Measurements from ENCODE around the gene ZBTB48. TPM values are rescaled to one million over a fixed set of nuclear protein-coding genes. Genes with fewer than 3 reads are reported as not detected.
"Not testable (repeated sequence)": the region's sequence is repeated elsewhere in the genome, so short reads cannot be mapped to it uniquely, and the experiment has no call there.

Gene ZBTB48
- total RNA-seq, 2 experiments from 2014 or later = 23.2 to 26.0 TPM

- ChIA-PET CTCF (interaction anchor here (0.6 to 1.0 kb wide), 2 partner anchors 37 to 54 kb away, joined by 3 to 4 read pairs; no protein-coding TSS in a partner anchor), POLR2A (interaction anchor here (0.6 kb wide), 1 partner anchor 12 kb away, joined by 3 read pairs; no protein-coding TSS in a partner anchor)
Measured at GRCh38 chr1:6592865-6593593, 13.2 kb downstream of the ZBTB48 start.

DNA sequence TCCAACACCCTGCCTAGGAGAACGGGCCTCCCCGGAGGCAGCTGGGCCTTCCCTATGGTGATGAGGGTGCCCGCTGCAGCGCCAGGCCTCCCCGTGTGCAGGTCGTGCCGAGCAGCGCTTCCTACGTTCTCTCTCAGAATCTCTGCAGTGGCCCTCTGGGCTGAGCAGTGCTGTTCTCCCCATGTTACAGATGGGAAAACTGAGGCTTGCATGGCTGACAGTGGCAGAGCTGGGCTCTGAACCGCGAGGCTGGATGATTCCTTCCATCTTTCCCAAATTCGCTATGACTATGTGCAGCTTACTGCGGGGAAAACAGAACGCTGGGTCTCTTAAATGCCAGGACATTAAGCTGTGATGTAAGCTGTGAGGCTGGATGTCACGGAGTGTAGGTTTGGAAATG, 14.0 kb downstream of the ZBTB48 start:
- CTCF ChIA-PET = no interaction called here

More at GRCh38 chr1:6592865-6593593, 13.2 kb downstream of the ZBTB48 start:
- H3K4me3 Mint-ChIP-seq = no peak overlapping the region
- H3K27me3 Mint-ChIP-seq = no peaks in the 10 kb centered on the region
- no peak for ATAC-seq
- peaks cover 20% of the 10 kb centered on the region for H3K4me1 Mint-ChIP-seq
- DNase-seq = no peak
- no peaks in the 10 kb centered on the region for H3K9me3 Mint-ChIP-seq (ENCODE audit: low read depth)
- intact Hi-C loops (cut with DNase I, micrococcal nuclease) = no loop called here
- peaks cover 34% of the 10 kb centered on the region for H3K36me3 Mint-ChIP-seq (ENCODE audit: low read depth)
- no peak overlapping the region for H3K27ac Mint-ChIP-seq

DNA sequence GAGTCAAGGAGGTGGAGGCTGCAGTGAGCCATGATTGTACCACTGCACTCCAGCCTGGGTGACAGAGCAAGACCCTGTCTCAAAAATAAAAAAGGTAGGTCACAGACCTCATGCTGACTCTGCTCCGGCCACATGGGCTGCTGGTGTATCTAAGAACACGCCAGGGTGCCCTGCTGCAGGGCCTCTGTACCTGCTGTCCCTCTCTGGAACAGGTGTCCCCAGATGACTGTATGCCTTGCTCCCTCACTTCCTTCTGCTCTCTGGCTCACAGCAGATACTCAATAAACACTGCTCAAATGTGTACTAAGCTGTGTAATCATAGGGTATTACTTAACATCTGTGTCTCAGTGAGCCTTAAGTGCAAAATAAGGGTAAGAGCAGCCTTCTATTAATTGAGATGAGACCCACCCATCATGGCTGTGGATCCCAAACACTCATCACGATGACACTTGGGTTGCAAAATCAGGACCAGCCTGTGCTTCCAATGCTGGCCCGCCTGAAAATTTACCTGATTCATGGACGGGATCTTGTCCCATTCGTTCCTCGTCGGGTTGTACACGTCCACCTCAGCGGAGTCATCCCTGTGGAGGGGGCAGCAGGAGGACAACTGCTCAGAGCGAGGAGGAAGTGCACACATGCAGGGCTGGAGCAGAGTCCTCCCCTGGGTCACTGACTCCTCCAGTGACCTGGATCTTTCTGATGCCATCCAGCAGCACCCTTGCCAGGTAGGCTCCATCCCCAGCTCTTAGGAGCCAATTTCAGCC, 15.4 kb downstream of the ZBTB48 start:
- ChIA-PET CTCF (interaction anchor here (1.1 kb wide), 1 partner anchor 156 kb away, joined by 3 read pairs; no protein-coding TSS in a partner anchor), POLR2A (interaction anchor here (1.3 kb wide), 1 partner anchor 15 kb away, joined by 3 read pairs; the partner anchor contains the start of gene ZBTB48)
- intact Hi-C loops (cut with DNase I, micrococcal nuclease) = no loop called here
- Mint-ChIP-seq H3K4me1 (peaks cover 35% of the 10 kb centered on the region), H3K36me3 (ENCODE audit: low read depth) (peaks cover 41% of the 10 kb centered on the region), H3K9me3 (ENCODE audit: low read depth) (no peaks in the 10 kb centered on the region), H3K4me3 (no peak overlapping the region), H3K27me3 (no peaks in the 10 kb centered on the region), H3K27ac (no peak overlapping the region)
- ATAC-seq = no peak
- no peak for DNase-seq

More for the DNA sequence above, 14.0 kb downstream of the ZBTB48 start:
- Mint-ChIP-seq H3K27me3 (no peaks in the 10 kb centered on the region), H3K4me3 (no peak overlapping the region), H3K36me3 (ENCODE audit: low read depth) (peaks cover 34% of the 10 kb centered on the region), H3K27ac (no peak overlapping the region), H3K9me3 (ENCODE audit: low read depth) (no peaks in the 10 kb centered on the region), H3K4me1 (peaks cover 24% of the 10 kb centered on the region)
- intact Hi-C loops (cut with DNase I, micrococcal nuclease) = no loop called here
- POLR2A ChIA-PET = no interaction called here
- ATAC-seq = no peak
- DNase-seq = no peak

DNA sequence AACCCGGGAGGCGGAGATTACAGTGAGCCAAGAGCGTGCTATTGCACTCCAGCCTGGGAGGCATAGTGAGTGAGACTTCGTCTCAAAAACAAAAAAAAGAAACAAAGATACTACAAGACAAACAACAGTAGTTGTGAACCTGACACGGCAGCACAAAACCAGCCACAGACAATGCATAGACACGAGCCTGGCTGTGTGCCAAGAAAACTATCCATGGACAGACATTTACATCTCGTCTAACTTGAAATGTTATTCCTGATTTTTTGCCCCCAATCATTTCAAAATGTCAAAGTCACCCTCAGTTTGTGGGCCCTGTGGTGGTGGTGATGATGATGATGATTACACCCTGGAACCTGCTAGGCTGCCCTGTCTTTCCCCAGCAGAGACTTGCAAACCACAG, 16.6 kb downstream of the ZBTB48 start:
- no peak for ATAC-seq
- no peaks in the 10 kb centered on the region for H3K27me3 Mint-ChIP-seq

DNA sequence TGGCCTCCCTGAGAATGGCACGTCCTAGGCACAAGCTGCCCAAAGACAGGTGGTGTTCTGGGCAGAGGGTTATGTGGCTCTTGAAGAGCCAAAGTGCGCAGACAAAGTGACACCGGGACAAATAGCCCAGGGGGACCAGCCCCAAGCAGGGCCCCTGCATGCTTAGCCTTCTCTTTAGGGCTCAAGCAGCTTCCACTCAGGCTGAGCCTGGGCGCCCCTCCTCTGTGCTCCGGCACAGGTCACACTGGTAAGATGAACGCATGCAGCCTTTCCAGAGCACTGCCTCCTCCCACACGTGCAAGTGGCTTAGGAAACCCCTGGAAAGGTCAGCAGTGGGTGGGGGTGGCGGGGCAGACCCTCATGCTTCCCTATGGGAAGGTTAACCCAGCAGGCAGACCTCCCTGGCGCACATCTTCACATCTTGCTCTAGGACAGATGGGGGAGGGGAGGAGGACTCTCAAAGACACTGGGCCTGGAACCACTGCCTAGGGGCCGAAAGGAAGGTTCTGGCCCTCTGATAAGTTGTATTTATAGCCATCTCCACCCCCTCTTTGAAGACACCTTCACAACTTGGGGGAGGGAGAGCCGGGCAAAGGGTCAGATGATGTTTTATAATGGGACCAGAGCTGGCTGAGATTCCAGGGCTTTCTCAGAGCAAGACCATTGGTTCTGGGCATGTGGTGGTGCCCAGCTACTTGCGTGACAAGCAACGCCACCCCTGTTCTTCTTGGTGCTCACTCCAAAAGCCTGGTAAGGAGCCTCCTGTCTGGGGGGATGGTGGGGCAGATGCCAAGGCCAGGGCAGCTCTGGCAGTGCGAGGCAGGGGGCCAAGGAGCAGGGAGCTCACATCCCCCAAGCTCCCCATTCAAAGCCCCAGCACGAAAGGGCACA, 17.3 kb downstream of the ZBTB48 start:
- no peaks in the 10 kb centered on the region for H3K9me3 Mint-ChIP-seq (ENCODE audit: low read depth)
- intact Hi-C loops (cut with DNase I, micrococcal nuclease) = no loop called here
- no peak for ATAC-seq
- ChIA-PET POLR2A (no interaction called here), CTCF (interaction anchor here (0.5 to 1.1 kb wide), 3 partner anchors 16 to 912 kb away, joined by 3 read pairs; no protein-coding TSS in a partner anchor)
- H3K4me3 Mint-ChIP-seq = no peak overlapping the region
- DNase-seq = no peak
- peaks cover 45% of the 10 kb centered on the region for H3K36me3 Mint-ChIP-seq (ENCODE audit: low read depth)
- H3K27ac Mint-ChIP-seq = no peak overlapping the region
- H3K4me1 Mint-ChIP-seq = peaks cover 36% of the 10 kb centered on the region
- no peaks in the 10 kb centered on the region for H3K27me3 Mint-ChIP-seq

More for the DNA sequence above, 16.6 kb downstream of the ZBTB48 start:
- H3K27ac Mint-ChIP-seq = no peak overlapping the region
- ChIA-PET POLR2A (no interaction called here), CTCF (no interaction called here)
- peaks cover 36% of the 10 kb centered on the region for H3K4me1 Mint-ChIP-seq
- intact Hi-C loops (cut with DNase I, micrococcal nuclease) = no loop called here
- no peak overlapping the region for H3K4me3 Mint-ChIP-seq
- no peak for DNase-seq
- H3K9me3 Mint-ChIP-seq (ENCODE audit: low read depth) = no peaks in the 10 kb centered on the region
- peaks cover 45% of the 10 kb centered on the region for H3K36me3 Mint-ChIP-seq (ENCODE audit: low read depth)

GRCh38 chr1:6597777-6598131, 18.0 kb downstream of the ZBTB48 start:
- ATAC-seq (no peak), DNase-seq (no peak)
- peaks cover 34% of the 10 kb centered on the region for H3K4me1 Mint-ChIP-seq
- H3K9me3 Mint-ChIP-seq (ENCODE audit: low read depth) = no peaks in the 10 kb centered on the region
- peaks cover 45% of the 10 kb centered on the region for H3K36me3 Mint-ChIP-seq (ENCODE audit: low read depth)
- H3K27me3 Mint-ChIP-seq = no peaks in the 10 kb centered on the region
- no peak overlapping the region for H3K27ac Mint-ChIP-seq
- H3K4me3 Mint-ChIP-seq = no peak overlapping the region
- intact Hi-C loops (cut with DNase I, micrococcal nuclease) = no loop called here
- ChIA-PET POLR2A (no interaction called here), CTCF (interaction anchor here (0.7 to 1.1 kb wide), 2 partner anchors 16 to 23 kb away, joined by 3 read pairs; no protein-coding TSS in a partner anchor)

DNA sequence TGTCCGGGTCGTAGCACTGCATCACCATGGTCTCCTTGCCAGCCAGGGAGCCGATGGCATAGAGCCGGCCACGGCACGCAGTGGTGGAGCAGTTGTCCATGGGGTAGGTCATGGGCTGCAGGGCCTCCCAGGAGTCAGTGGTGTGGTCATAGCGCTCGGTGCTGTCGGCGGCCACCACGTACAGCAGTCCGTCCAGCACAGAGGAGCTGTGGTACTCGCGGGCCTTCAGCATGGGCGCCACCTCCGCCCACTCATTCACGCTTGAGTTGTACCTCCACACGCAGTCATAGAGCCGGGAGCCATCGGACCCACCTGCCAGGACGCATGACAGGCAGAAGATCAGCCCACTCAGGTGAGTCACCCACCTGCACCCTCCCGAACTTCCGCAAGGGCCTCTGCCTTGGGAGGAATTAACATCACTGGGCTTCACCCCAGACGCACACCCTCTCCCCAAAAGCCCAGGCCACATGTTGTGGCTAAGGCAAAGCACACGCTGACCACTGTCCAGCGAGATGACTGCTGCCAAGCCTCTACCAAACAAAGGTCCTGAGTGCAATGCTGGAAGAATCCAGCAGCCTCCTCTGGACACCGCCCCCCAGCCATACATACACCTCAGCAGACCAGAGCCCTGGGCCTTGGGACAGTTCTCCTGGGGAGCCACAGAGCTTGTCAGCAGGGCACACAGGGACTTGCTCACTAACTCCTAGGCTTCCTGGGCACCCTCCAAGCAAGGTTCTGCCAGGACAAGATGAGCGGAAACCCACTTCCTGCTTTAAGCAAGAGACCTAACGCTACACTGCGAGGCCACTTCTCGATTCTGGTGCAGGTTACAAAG, 19.6 kb downstream of the ZBTB48 start:
- CTCF ChIA-PET = interaction anchor here (1.2 to 3.6 kb wide), 6 partner anchors 15 to 159 kb away, joined by 4 to 14 read pairs (median 8); partner anchors contain the start of gene THAP3
- DNase-seq (peak; percentile 78), ATAC-seq (no peak)
- H3K27ac Mint-ChIP-seq = peak overlapping the region; percentile 92
- no peaks in the 10 kb centered on the region for H3K27me3 Mint-ChIP-seq
- H3K4me1 Mint-ChIP-seq = peaks cover 44% of the 10 kb centered on the region
- intact Hi-C loops (cut with DNase I, micrococcal nuclease) = no loop called here
- H3K36me3 Mint-ChIP-seq (ENCODE audit: low read depth) = peaks cover 40% of the 10 kb centered on the region
- H3K9me3 Mint-ChIP-seq (ENCODE audit: low read depth) = no peaks in the 10 kb centered on the region
- peak overlapping the region; percentile 97 for H3K4me3 Mint-ChIP-seq
- POLR2A ChIA-PET = interaction anchor here (0.7 to 1.6 kb wide), 2 partner anchors 10 to 20 kb away, joined by 3 to 6 read pairs; partner anchors contain the start of gene ZBTB48

- Mint-ChIP-seq H3K27ac (peak overlapping the region; percentile 94), H3K4me1 (peaks cover 45% of the 10 kb centered on the region), H3K36me3 (ENCODE audit: low read depth) (peaks cover 37% of the 10 kb centered on the region), H3K4me3 (peak overlapping the region; percentile 97)
- not testable (repeated sequence) for H3K9me3 Mint-ChIP-seq (ENCODE audit: low read depth); ATAC-seq; DNase-seq; H3K27me3 Mint-ChIP-seq
- ChIA-PET POLR2A (interaction anchor here (0.7 to 1.6 kb wide), 4 partner anchors 9 to 21 kb away, joined by 3 to 6 read pairs (median 4); partner anchors contain the start of gene ZBTB48), CTCF (interaction anchor here (0.6 to 3.6 kb wide), 7 partner anchors 15 to 159 kb away, joined by 3 to 14 read pairs (median 7); partner anchors contain the start of gene THAP3)
- intact Hi-C loops (cut with DNase I, micrococcal nuclease) = loop anchor here (2.0 to 10.0 kb wide), 5 partner anchors 45 to 1365 kb away; partner anchors contain the start of genes ICMT (in 1 of the 2), NOL9 (in 1 of the 2), PARK7 (in 1 of the 2) and TAS1R1 (in 1 of the 2)
Measured at GRCh38 chr1:6599991-6600390, 20.2 kb downstream of the ZBTB48 start.

DNA sequence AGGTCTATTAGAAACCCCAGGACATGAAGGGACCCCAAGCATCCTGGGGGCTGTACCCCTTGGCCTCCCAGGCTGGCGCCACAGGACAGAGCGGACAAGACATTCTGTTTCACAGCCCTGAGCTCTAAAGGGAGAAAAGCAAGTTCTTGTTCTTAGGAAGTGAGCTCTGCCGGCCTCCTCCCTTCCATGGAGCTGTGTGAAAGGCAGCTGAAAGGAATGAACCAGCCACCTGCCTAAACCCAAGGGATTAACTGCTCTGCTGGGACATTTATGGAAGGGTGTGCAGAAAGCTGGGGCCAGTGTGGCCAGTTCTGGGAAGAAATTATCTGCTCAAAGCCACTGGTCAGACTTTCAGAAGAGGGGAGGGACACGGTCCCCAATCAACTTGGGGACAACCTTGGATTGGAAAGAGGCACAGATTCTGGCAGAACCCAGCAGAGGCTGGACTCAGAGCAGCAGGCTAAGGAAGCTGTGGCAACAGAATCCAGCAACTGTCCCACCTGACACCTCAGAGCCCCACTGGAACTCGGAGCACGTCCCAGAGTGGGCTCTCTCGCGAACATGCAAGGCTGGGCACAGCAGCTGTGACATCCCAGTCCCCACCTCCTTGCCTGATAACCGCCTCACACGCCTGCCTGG, 20.7 kb downstream of the ZBTB48 start:
- Mint-ChIP-seq H3K4me3 (peak overlapping the region; percentile 97), H3K27me3 (no peaks in the 10 kb centered on the region), H3K4me1 (peaks cover 45% of the 10 kb centered on the region), H3K27ac (peak overlapping the region; percentile 94), H3K9me3 (ENCODE audit: low read depth) (no peaks in the 10 kb centered on the region), H3K36me3 (ENCODE audit: low read depth) (peaks cover 33% of the 10 kb centered on the region)
- CTCF ChIA-PET = interaction anchor here (0.6 to 3.6 kb wide), 7 partner anchors 16 to 160 kb away, joined by 3 to 14 read pairs (median 7); partner anchors contain the start of gene THAP3
- DNase-seq (no peak), ATAC-seq (peak; percentile 0)
- intact Hi-C loops (cut with DNase I, micrococcal nuclease) = loop anchor here (1.0 to 10.0 kb wide), 10 partner anchors 13 to 1364 kb away; partner anchors contain the start of genes NOL9 (in 2 of the 2), ICMT (in 1 of the 2), NPHP4 (in 1 of the 2) and PARK7 (in 1 of the 2)
- POLR2A ChIA-PET = interaction anchor here (1.0 to 1.6 kb wide), 3 partner anchors 9 to 21 kb away, joined by 3 to 6 read pairs (median 4); partner anchors contain the start of gene ZBTB48

All from activated CD4-positive, alpha-beta T cell treated with anti-CD3 and anti-CD28 coated beads for 36 hours (primary cell).